ENCODE results near the gene ZC3H6. TPM values are rescaled to one million over a fixed set of nuclear protein-coding genes. Genes with fewer than 3 reads are reported as not detected.
A peak's percentile ranks its signal among the peaks of the same experiment; 100 is the strongest.

The ZC3H6 gene
- total and polyA plus RNA-seq, 2 experiments from 2014 or later = 2.1 to 2.5 TPM

DNA sequence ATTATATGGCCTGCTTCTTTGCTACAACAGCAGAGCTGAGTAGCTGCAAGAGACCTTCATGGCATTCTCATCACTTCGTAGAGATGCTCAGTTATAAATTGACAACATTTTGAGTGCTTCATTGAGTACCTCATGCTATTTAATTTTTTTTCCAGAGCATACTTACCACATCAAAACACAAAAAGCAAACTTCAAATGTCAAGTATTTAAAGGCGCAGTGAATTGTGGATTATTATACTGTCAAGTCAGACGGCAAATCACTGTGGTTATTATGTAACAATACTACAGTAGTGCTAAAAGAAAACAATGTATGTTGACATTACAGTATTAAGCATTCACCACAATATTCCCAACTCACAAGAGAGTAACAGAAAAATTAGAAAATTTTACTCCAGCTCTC, 33.0 kb upstream of the ZC3H6 start:
- Histone ChIP-seq H3K79me2 (ENCODE audit: insufficient read depth) (no peaks in the 10 kb centered on the region), H3K9ac (no peak overlapping the region), H3K4me1 (ENCODE audit: insufficient read depth) (no peaks in the 10 kb centered on the region), H3K9me3 (ENCODE audit: low read depth) (no peaks in the 10 kb centered on the region), H3K4me3 (no peak overlapping the region), H3K36me3 (ENCODE audit: low read depth) (peaks cover 5% of the 10 kb centered on the region; the same call in 1 of the 2 replicates), H3K9me2 (ENCODE audit: insufficient read depth) (no peaks in the 10 kb centered on the region), H3K27me3 (replicated peaks; ENCODE audit: insufficient read depth) (no peaks in the 10 kb centered on the region), H3K4me2 (ENCODE audit: unreplicated experiment) (no peak overlapping the region), H4K20me1 (ENCODE audit: insufficient read depth) (no peaks in the 10 kb centered on the region), H2AFZ (no peak overlapping the region), H3K27ac (no peak overlapping the region), H3F3A (ENCODE audit: insufficient read depth) (no peaks in the 10 kb centered on the region)
- in situ Hi-C loops (cut with MboI) = no loop called here
- TF ChIP-seq EZH2 (IDR thresholded peaks at IDR 0.05; ENCODE audit: insufficient read depth, poor library complexity, severe bottlenecking) (no peak), EZH2phosphoT487 (IDR thresholded peaks at IDR 0.05; ENCODE audit: insufficient read depth, low read depth) (no peak)
- 86 to 87% methylated on average over 3 of the region's 3 CpGs for WGBS, 2 experiments (ENCODE audit: low coverage in 1 of 2, low lambda C conversion rate in 2 of 2, missing lambda C conversion rate in 2 of 2)
- no peak for DNase-seq

DNA sequence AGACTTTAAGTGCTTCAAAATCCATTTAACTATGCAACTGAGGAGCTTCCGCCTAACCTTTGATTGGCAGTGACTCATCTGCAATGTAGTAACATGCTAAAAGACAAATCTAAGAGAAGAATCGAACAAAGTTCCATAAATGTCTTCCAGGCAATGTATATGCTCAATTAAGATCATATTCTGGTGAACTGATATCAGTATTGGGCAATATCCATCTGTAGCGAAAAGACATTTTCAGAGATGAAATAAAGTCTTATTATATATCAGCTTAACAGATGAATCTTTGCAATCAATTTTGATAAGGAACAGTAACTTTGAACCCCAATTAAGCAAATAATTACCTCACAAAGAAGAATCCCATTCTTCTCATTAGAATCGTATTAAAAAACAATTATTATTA, 32.2 kb upstream of the ZC3H6 start:
- 97 to 98% methylated on average over 4 of the region's 4 CpGs for WGBS, 2 experiments (ENCODE audit: low coverage in 1 of 2, low lambda C conversion rate in 2 of 2, missing lambda C conversion rate in 2 of 2)
- TF ChIP-seq EZH2 (IDR thresholded peaks at IDR 0.05; ENCODE audit: insufficient read depth, poor library complexity, severe bottlenecking) (no peak), EZH2phosphoT487 (IDR thresholded peaks at IDR 0.05; ENCODE audit: insufficient read depth, low read depth) (no peak)
- in situ Hi-C loops (cut with MboI) = no loop called here

DNA sequence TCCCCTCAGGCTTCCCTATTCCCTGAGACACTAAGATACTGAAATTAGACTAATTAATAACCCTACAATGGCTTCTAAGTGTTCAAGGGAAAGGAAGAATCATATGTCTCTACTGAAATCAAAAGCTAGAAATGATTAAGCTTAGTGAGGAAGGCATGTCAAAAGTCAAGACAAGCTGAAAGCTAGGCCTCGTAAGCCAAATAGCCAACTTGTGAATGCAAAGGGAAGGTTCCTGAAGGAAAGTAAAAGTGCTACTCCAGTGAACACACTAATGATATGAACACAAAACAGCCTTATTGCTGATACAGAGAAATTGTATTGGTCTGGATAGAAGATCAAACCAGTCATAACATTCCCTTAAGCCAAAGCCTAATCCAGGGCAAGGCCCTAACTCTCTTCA, 30.5 kb upstream of the ZC3H6 start:
- DNase-seq = no peak
- no peaks in the 10 kb centered on the region for H3K9me2 ChIP-seq (ENCODE audit: insufficient read depth)
- H3K36me3 ChIP-seq (ENCODE audit: low read depth) = peaks cover 5% of the 10 kb centered on the region; the same call in 1 of the 2 replicates
- H3K4me2 ChIP-seq (ENCODE audit: unreplicated experiment) = no peak overlapping the region
- H3K4me3 ChIP-seq = no peak overlapping the region
- H3K9me3 ChIP-seq (ENCODE audit: low read depth) = no peaks in the 10 kb centered on the region
- H2AFZ ChIP-seq = no peak overlapping the region
- no peaks in the 10 kb centered on the region for H3F3A ChIP-seq (ENCODE audit: insufficient read depth)
- H3K4me1 ChIP-seq (ENCODE audit: insufficient read depth) = no peaks in the 10 kb centered on the region
- H3K9ac ChIP-seq = no peak overlapping the region
- no peaks in the 10 kb centered on the region for H4K20me1 ChIP-seq (ENCODE audit: insufficient read depth)
- TF ChIP-seq EZH2phosphoT487 (IDR thresholded peaks at IDR 0.05; ENCODE audit: insufficient read depth, low read depth) (no peak), EZH2 (IDR thresholded peaks at IDR 0.05; ENCODE audit: insufficient read depth, poor library complexity, severe bottlenecking) (no peak)
- 97 to 100% methylated on average over 1 of the region's 1 CpG for WGBS, 2 experiments (ENCODE audit: low coverage in 1 of 2, low lambda C conversion rate in 2 of 2, missing lambda C conversion rate in 2 of 2)
- in situ Hi-C loops (cut with MboI) = no loop called here
- H3K27ac ChIP-seq = no peak overlapping the region
- H3K27me3 ChIP-seq (replicated peaks; ENCODE audit: insufficient read depth) = no peaks in the 10 kb centered on the region
- no peaks in the 10 kb centered on the region for H3K79me2 ChIP-seq (ENCODE audit: insufficient read depth)

More for the DNA sequence above, 32.2 kb upstream of the ZC3H6 start:
- no peaks in the 10 kb centered on the region for H3K4me1 ChIP-seq (ENCODE audit: insufficient read depth)
- no peak overlapping the region for H3K4me2 ChIP-seq (ENCODE audit: unreplicated experiment)
- H3K27ac ChIP-seq = no peak overlapping the region
- no peak overlapping the region for H3K9ac ChIP-seq
- H3K4me3 ChIP-seq = no peak overlapping the region
- no peaks in the 10 kb centered on the region for H3K79me2 ChIP-seq (ENCODE audit: insufficient read depth)
- H3K27me3 ChIP-seq (replicated peaks; ENCODE audit: insufficient read depth) = no peaks in the 10 kb centered on the region
- H3F3A ChIP-seq (ENCODE audit: insufficient read depth) = no peaks in the 10 kb centered on the region
- peaks cover 5% of the 10 kb centered on the region; the same call in 1 of the 2 replicates for H3K36me3 ChIP-seq (ENCODE audit: low read depth)
- no peaks in the 10 kb centered on the region for H3K9me2 ChIP-seq (ENCODE audit: insufficient read depth)
- no peak overlapping the region for H2AFZ ChIP-seq
- H4K20me1 ChIP-seq (ENCODE audit: insufficient read depth) = no peaks in the 10 kb centered on the region
- no peaks in the 10 kb centered on the region for H3K9me3 ChIP-seq (ENCODE audit: low read depth)
- DNase-seq = no peak

DNA sequence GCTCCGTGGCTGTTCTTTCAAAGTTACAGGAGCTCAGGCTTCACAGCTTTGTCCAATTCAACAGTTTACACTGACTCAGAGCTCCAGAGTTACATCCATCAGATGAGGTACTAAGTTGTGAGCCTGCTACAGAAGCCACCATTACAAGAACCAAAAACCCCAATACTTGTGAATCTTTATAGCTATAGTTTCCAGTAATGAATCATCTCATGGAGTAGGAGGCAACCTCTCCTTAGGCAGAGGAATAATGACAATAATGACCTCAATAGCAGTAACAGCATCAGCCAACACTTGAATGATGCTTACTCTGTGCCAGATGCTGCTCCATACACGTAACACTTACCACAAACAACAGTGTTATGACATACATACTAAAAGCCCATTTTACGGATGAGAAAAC, 24.1 kb upstream of the ZC3H6 start:
- peak; percentile 42 for DNase-seq
- in situ Hi-C loops (cut with MboI) = no loop called here
- H3K79me2 ChIP-seq (ENCODE audit: insufficient read depth) = peaks cover 16% of the 10 kb centered on the region

More for the DNA sequence above, 24.1 kb upstream of the ZC3H6 start:
- no peaks in the 10 kb centered on the region for H3K9me3 ChIP-seq (ENCODE audit: low read depth)
- H3K27ac ChIP-seq = no peak overlapping the region
- H3K4me3 ChIP-seq = no peak overlapping the region
- H3K4me1 ChIP-seq (ENCODE audit: insufficient read depth) = 0 out of 2 replicates have a peak, but pooled peaks cover 10% of the 10 kb centered on the region
- H3F3A ChIP-seq (ENCODE audit: insufficient read depth) = peaks cover 6% of the 10 kb centered on the region; the same call in 1 of the 2 replicates
- H3K27me3 ChIP-seq (replicated peaks; ENCODE audit: insufficient read depth) = no peaks in the 10 kb centered on the region
- H3K9ac ChIP-seq = no peak overlapping the region
- TF ChIP-seq EZH2 (IDR thresholded peaks at IDR 0.05; ENCODE audit: insufficient read depth, poor library complexity, severe bottlenecking) (no peak), EZH2phosphoT487 (IDR thresholded peaks at IDR 0.05; ENCODE audit: insufficient read depth, low read depth) (no peak)
- no peak overlapping the region for H2AFZ ChIP-seq
- H3K4me2 ChIP-seq (ENCODE audit: unreplicated experiment) = no peak overlapping the region
- H4K20me1 ChIP-seq (ENCODE audit: insufficient read depth) = no peaks in the 10 kb centered on the region
- 86 to 87% methylated on average over 3 of the region's 3 CpGs for WGBS, 2 experiments (ENCODE audit: low coverage in 1 of 2, low lambda C conversion rate in 2 of 2, missing lambda C conversion rate in 2 of 2)
- H3K9me2 ChIP-seq (ENCODE audit: insufficient read depth) = no peaks in the 10 kb centered on the region
- H3K36me3 ChIP-seq (ENCODE audit: low read depth) = no peaks in the 10 kb centered on the region

All from GM23248 (cell line).